GM23338 (cell line): Measurements from ENCODE around the gene U2AF1.
"Not testable (repeated sequence)": the region's sequence is repeated elsewhere in the genome, so short reads cannot be mapped to it uniquely, and the experiment has no call there.

Experiments used
- CREB1 ChIP-seq: fragments of 250-450 bp; sonication (Bioruptor Pico); IDR thresholded peaks from 2 replicates; pipeline ENCODE4 v1.5.0; 2020; ENCODE audit warnings: low read depth, mild to moderate bottlenecking, moderate library complexity
- CTCF ChIP-seq, 2 experiments: fragments of 200-600 bp in 1 of 2; sonication (generic) in 1 of 2; conservative IDR thresholded peaks; 2 replicates each; pipeline versions ENCODE4 v1.5.1 to v1.6.1; 2016 to 2017; ENCODE audit warnings: antibody characterized with exemption in 2 of 2, low read depth in 2 of 2, mild to moderate bottlenecking in 2 of 2, moderate library complexity in 1 of 2
- ETS1 ChIP-seq: IDR thresholded peaks from 2 replicates; pipeline ENCODE4 v1.6.1; 2016; ENCODE audit warnings: antibody characterized with exemption
- EZH2 ChIP-seq: fragments of 200-600 bp; sonication (generic); IDR thresholded peaks from one replicate; pipeline ENCODE4 v1.8.0; 2017; ENCODE audit warnings: antibody characterized with exemption, mild to moderate bottlenecking, low read depth; ENCODE audit not compliant: unreplicated experiment
- EZH2phosphoT487 ChIP-seq: fragments of 200-600 bp; sonication (generic); IDR thresholded peaks from one replicate; pipeline ENCODE4 v1.8.1; 2018; ENCODE audit warnings: antibody characterized with exemption; ENCODE audit not compliant: unreplicated experiment
- NANOG ChIP-seq: IDR thresholded peaks from 2 replicates; pipeline ENCODE4 v1.6.1; 2016; ENCODE audit warnings: antibody characterized with exemption, borderline replicate concordance
- POLR2AphosphoS5 ChIP-seq: IDR thresholded peaks from 2 replicates; pipeline ENCODE4 v1.6.1; 2016; ENCODE audit warnings: antibody characterized with exemption, low read depth
- REST ChIP-seq: IDR thresholded peaks from one replicate; pipeline ENCODE4 v1.6.1; 2018; ENCODE audit warnings: antibody characterized with exemption; ENCODE audit not compliant: unreplicated experiment
- ZNF114 ChIP-seq: fragments of 250-450 bp; sonication (Bioruptor Pico); IDR thresholded peaks from 2 replicates; pipeline ENCODE4 v1.5.0; 2020; ENCODE audit warnings: mild to moderate bottlenecking, moderate library complexity
- ZNF331 ChIP-seq: fragments of 250-450 bp; sonication (Bioruptor Pico); IDR thresholded peaks from 2 replicates; pipeline ENCODE4 v1.5.0; 2020; ENCODE audit warnings: low read depth, mild to moderate bottlenecking, moderate library complexity
- ZNF462 ChIP-seq: fragments of 250-450 bp; sonication (Bioruptor Pico); IDR thresholded peaks from 2 replicates; pipeline ENCODE4 v1.5.0; 2020; ENCODE audit warnings: mild to moderate bottlenecking, moderate library complexity

GRCh38 chr21:43130094-43130493 lies 22.7 kb upstream of the U2AF1 start:
- not testable (repeated sequence) for TF ChIP-seq CTCF (conservative IDR thresholded peaks at IDR 0.05; ENCODE audit: low read depth in 2 of 2); POLR2AphosphoS5; EZH2; EZH2phosphoT487; CREB1; REST; ETS1; ZNF331 (CRISPR knock-in tag); ZNF114 (CRISPR knock-in tag); NANOG; ZNF462 (CRISPR knock-in tag)
